ENCODE measurements around the gene TUT4.

The TUT4 gene

GRCh38 chr1:52552505-52553361 is at the start of gene TUT4:
TUT4 (minus strand) TSS chr1:52553092; CDS start chr1:52526280, 26,812 bp downstream.
- peak within 1 kb of the TSS; percentile 88 for H3K27ac ChIP-seq
- peak; percentile 9; the same call in 1 of the 2 replicates for TF ChIP-seq CTCF (conservative IDR thresholded peaks at IDR 0.05)
- TF ChIP-seq ZFX (IDR thresholded peaks at IDR 0.05), result peak; percentile 88

- TF ChIP-seq CTCF (conservative IDR thresholded peaks at IDR 0.05) (no peak), ZFX (IDR thresholded peaks at IDR 0.05) (no peak)
- H3K27ac ChIP-seq, result no peak within 1 kb of the TSS
Measured at GRCh38 chr1:52601991-52602855, 49.3 kb upstream of the TUT4 start, which contains the start of gene GPX7. GPX7 (plus strand) TSS chr1:52602371; CDS start chr1:52602410, 39 bp downstream.

- no peak for TF ChIP-seq CTCF (conservative IDR thresholded peaks at IDR 0.05)
- TF ChIP-seq ZFX (IDR thresholded peaks at IDR 0.05), result no peak
- no peak overlapping the region for H3K27ac ChIP-seq
Measured at GRCh38 chr1:52601519-52601918, 48.6 kb upstream of the TUT4 start.

- no peak overlapping the region for H3K27ac ChIP-seq
- TF ChIP-seq ZFX (IDR thresholded peaks at IDR 0.05) (no peak), CTCF (conservative IDR thresholded peaks at IDR 0.05) (no peak)
Measured at GRCh38 chr1:52600533-52601179, 47.8 kb upstream of the TUT4 start.

- TF ChIP-seq CTCF (conservative IDR thresholded peaks at IDR 0.05) (no peak), ZFX (IDR thresholded peaks at IDR 0.05) (no peak)
- no peak overlapping the region for H3K27ac ChIP-seq
Measured at GRCh38 chr1:52599236-52599635, 46.3 kb upstream of the TUT4 start.

GRCh38 chr1:52598729-52599128 is 45.8 kb upstream of the TUT4 start:
- no peak overlapping the region for H3K27ac ChIP-seq
- no peak for TF ChIP-seq ZFX (IDR thresholded peaks at IDR 0.05)
- no peak for TF ChIP-seq CTCF (conservative IDR thresholded peaks at IDR 0.05)

Measured in C4-2B (cell line).